Measurements from ENCODE around the gene IFT57. TPM values are rescaled to one million over a fixed set of nuclear protein-coding genes. Genes with fewer than 3 reads are reported as not detected.

Gene IFT57
- total and polyA plus RNA-seq, 2 of the 8 experiments (the other 6 are each of a cell fraction or from before 2014, with no cell fraction given), result 15.1 to 27.8 TPM

GRCh38 chr3:108202080-108202479 lies 20.1 kb downstream of the IFT57 start:
- no peak overlapping the region for H4K8ac ChIP-seq (ENCODE audit: extremely low read depth, insufficient read depth, low read length)
- H3K4me2 ChIP-seq (ENCODE audit: insufficient read depth in 1 of 2, low read depth in 2 of 2, low read length in 2 of 2), result no peak overlapping the region
- H3K9ac ChIP-seq (replicated peaks in 1 of 4; ENCODE audit: extremely low read depth in 1 of 4, low read depth in 3 of 4, low read length in 3 of 4), result no peak overlapping the region
- DNase-seq (ENCODE audit: low read depth in 1 of 2, low spot score in 2 of 2) (no peak), FAIRE-seq (no peak)
- no peak overlapping the region for H4K5ac ChIP-seq (ENCODE audit: insufficient read length, low read depth, low read length)
- 93% methylated on average over 4 of the region's 4 CpGs; no CpG with 5 or more reads in 1 of the 2 experiments for WGBS, 2 experiments (ENCODE audit: extremely low coverage in 1 of 2, insufficient coverage in 1 of 2, insufficient read length in 1 of 2, insufficient replicate concordance in 2 of 2, low coverage in 1 of 2, low lambda C conversion rate in 2 of 2, missing lambda C conversion rate in 1 of 2)
- H3K56ac ChIP-seq (replicated peaks; ENCODE audit: insufficient read length, low read depth, low read length), result no peak overlapping the region
- H2BK15ac ChIP-seq (ENCODE audit: low read length), result no peak overlapping the region
- H3K4me3 ChIP-seq (ENCODE audit: extremely low read depth in 1 of 4, insufficient read depth in 2 of 4, low read depth in 3 of 4, low read length in 4 of 4), result no peak overlapping the region
- no peaks in the 10 kb centered on the region for H3K4me1 ChIP-seq (replicated peaks in 1 of 4; ENCODE audit: control insufficient read depth in 3 of 4, insufficient read depth in 4 of 4, low read length in 3 of 4)
- H4K20me1 ChIP-seq (replicated peaks in 1 of 2; ENCODE audit: control insufficient read depth in 1 of 2, insufficient read depth in 2 of 2, low read length in 2 of 2), result no peaks in the 10 kb centered on the region
- H3K14ac ChIP-seq (ENCODE audit: insufficient read length), result no peak overlapping the region
- H3K4ac ChIP-seq (replicated peaks; ENCODE audit: insufficient read length, low read depth, low read length), result no peak overlapping the region
- ChIA-PET CTCF (ENCODE audit: partially characterized antibody) (interaction anchor here (1.1 to 1.7 kb wide), 3 partner anchors 11 to 275 kb away, joined by 3 read pairs; no protein-coding TSS in a partner anchor), POLR2A (ENCODE audit: partially characterized antibody) (no interaction called here)
- no peaks in the 10 kb centered on the region for H3K36me3 ChIP-seq (ENCODE audit: control insufficient read depth in 2 of 4, insufficient read depth in 4 of 4, low read length in 3 of 4)
- H2BK5ac ChIP-seq (ENCODE audit: low read depth, low read length), result no peak overlapping the region
- TF ChIP-seq, protein P1, sequence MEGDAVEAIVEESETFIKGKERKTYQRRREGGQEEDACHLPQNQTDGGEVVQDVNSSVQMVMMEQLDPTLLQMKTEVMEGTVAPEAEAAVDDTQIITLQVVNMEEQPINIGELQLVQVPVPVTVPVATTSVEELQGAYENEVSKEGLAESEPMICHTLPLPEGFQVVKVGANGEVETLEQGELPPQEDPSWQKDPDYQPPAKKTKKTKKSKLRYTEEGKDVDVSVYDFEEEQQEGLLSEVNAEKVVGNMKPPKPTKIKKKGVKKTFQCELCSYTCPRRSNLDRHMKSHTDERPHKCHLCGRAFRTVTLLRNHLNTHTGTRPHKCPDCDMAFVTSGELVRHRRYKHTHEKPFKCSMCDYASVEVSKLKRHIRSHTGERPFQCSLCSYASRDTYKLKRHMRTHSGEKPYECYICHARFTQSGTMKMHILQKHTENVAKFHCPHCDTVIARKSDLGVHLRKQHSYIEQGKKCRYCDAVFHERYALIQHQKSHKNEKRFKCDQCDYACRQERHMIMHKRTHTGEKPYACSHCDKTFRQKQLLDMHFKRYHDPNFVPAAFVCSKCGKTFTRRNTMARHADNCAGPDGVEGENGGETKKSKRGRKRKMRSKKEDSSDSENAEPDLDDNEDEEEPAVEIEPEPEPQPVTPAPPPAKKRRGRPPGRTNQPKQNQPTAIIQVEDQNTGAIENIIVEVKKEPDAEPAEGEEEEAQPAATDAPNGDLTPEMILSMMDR (IDR thresholded peaks at IDR 0.05; ENCODE audit: control extremely low read depth in 1 of 3, insufficient read depth in 1 of 3, low read depth in 1 of 3, low read length in 3 of 3), result no peak
- no peak for TF ChIP-seq SP2 (IDR thresholded peaks at IDR 0.05; ENCODE audit: low read length)
- TF ChIP-seq SIX5 (IDR thresholded peaks at IDR 0.05; ENCODE audit: low read depth, low read length), result no peak
- H3K27ac ChIP-seq (ENCODE audit: low read depth, low read length), result no peak overlapping the region
- no peak overlapping the region for H4K91ac ChIP-seq (replicated peaks; ENCODE audit: insufficient read length, low read length)
- no peaks in the 10 kb centered on the region for H3K79me1 ChIP-seq (ENCODE audit: low read depth, low read length)
- H3K23ac ChIP-seq (ENCODE audit: insufficient read length), result no peak overlapping the region
- no peaks in the 10 kb centered on the region for H3K79me2 ChIP-seq (ENCODE audit: control insufficient read depth in 1 of 2, insufficient read depth in 2 of 2, low read length in 2 of 2)
- H3K27me3 ChIP-seq (replicated peaks in 1 of 4; ENCODE audit: control insufficient read depth in 3 of 4, extremely low read depth in 1 of 4, insufficient read depth in 3 of 4, low read length in 3 of 4), result no peaks in the 10 kb centered on the region
- H2BK12ac ChIP-seq (ENCODE audit: low read depth, low read length), result no peak overlapping the region
- no peaks in the 10 kb centered on the region for H3K23me2 ChIP-seq (ENCODE audit: low read depth, low read length)
- H2AFZ ChIP-seq (ENCODE audit: low read length), result no peak overlapping the region
- H2BK120ac ChIP-seq (replicated peaks; ENCODE audit: low read depth, low read length), result no peak overlapping the region
- no peak overlapping the region for H3K18ac ChIP-seq (ENCODE audit: extremely low read depth, low read length)
- H2BK20ac ChIP-seq (ENCODE audit: low read length), result no peak overlapping the region
- no peak overlapping the region for H2AK5ac ChIP-seq (ENCODE audit: low read depth, low read length)
- H3K9me3 ChIP-seq (ENCODE audit: insufficient read depth in 2 of 2, low read depth in 1 of 2, low read length in 1 of 2), result no peaks in the 10 kb centered on the region
